SU-DHL-6 (cell line): ENCODE measurements around the gene APAF1.

ENCODE experiments used
- H2AFZ ChIP-seq: fragments of 200-600 bp; sonication (generic); 2 replicates; pipeline ENCODE4 v1.6.1; 2014; ENCODE audit warnings: low read depth, mild to moderate bottlenecking, moderate library complexity, mixed read lengths, antibody characterized with exemption, low read length; ENCODE audit not compliant: severe bottlenecking
- H3F3A ChIP-seq: fragments of 200-600 bp; shearing (Covaris generic); 2 replicates; pipeline ENCODE4 v1.6.0; 2016; ENCODE audit warnings: antibody characterized with exemption, mild to moderate bottlenecking; ENCODE audit not compliant: insufficient read depth
- H3K27ac ChIP-seq: fragments of 200-600 bp; sonication (generic); 2 replicates; pipeline ENCODE4 v1.5.1; 2016; ENCODE audit warnings: low read depth, mild to moderate bottlenecking, low read length, moderate library complexity, mixed read lengths
- H3K27me3 ChIP-seq: fragments of 200-600 bp; sonication (generic), shearing (Covaris generic); 2 replicates; pipeline ENCODE4 v1.6.0; 2014; ENCODE audit warnings: mild to moderate bottlenecking, low read length
- H3K36me3 ChIP-seq: fragments of 200-600 bp; sonication (generic); 2 replicates; pipeline ENCODE4 v1.6.1; 2014; ENCODE audit warnings: mild to moderate bottlenecking, low read length, mixed read lengths
- H3K4me2 ChIP-seq: fragments of 300-600, 200-600 bp; shearing (Covaris generic), sonication (generic); 2 replicates; pipeline ENCODE4 v1.6.0; 2014; ENCODE audit warnings: low read length, low read depth, mild to moderate bottlenecking; ENCODE audit not compliant: poor library complexity, severe bottlenecking
- H3K4me3 ChIP-seq: fragments of 200-600 bp; sonication (generic); 2 replicates; pipeline ENCODE4 v1.5.1; 2014; ENCODE audit warnings: antibody characterized with exemption, low read length, mild to moderate bottlenecking, mixed read lengths; ENCODE audit not compliant: insufficient read depth, poor library complexity, severe bottlenecking
- H3K79me2 ChIP-seq: fragments of 200-600 bp; sonication (generic); 2 replicates; pipeline ENCODE4 v1.6.1; 2014; ENCODE audit warnings: mild to moderate bottlenecking, low read length, moderate library complexity; ENCODE audit not compliant: insufficient read depth
- H3K9ac ChIP-seq: fragments of 200-600 bp; sonication (generic); 2 replicates; pipeline ENCODE4 v1.7.0; 2014; ENCODE audit warnings: mild to moderate bottlenecking, low read length
- H3K9me2 ChIP-seq: fragments of 200-600 bp; sonication (generic); replicated peaks from 2 replicates; pipeline ENCODE4 v1.6.1; 2014; ENCODE audit warnings: low read length; ENCODE audit not compliant: insufficient read depth
- H3K9me3 ChIP-seq: fragments of 200-600 bp; sonication (generic); 2 replicates; pipeline ENCODE4 v1.6.1; 2014; ENCODE audit warnings: low read length, mixed read lengths; ENCODE audit not compliant: insufficient read depth
- H4K20me1 ChIP-seq: fragments of 200-600 bp; sonication (generic); 2 replicates; pipeline ENCODE4 v1.6.1; 2014; ENCODE audit warnings: low read depth, mild to moderate bottlenecking, antibody characterized with exemption, low read length, moderate library complexity, mixed read lengths
- CTCF ChIP-seq: fragments of 200-600 bp; sonication (generic); IDR thresholded peaks from one replicate; pipeline ENCODE4 v1.5.1; 2017; ENCODE audit warnings: antibody characterized with exemption, mild to moderate bottlenecking, low read length, moderate library complexity; ENCODE audit not compliant: insufficient read depth, poor library complexity, severe bottlenecking
- EZH2phosphoT487 ChIP-seq: fragments of 200-600 bp; sonication (generic), shearing (Covaris generic); conservative IDR thresholded peaks from 2 replicates; pipeline ENCODE4 v1.6.1; 2018; ENCODE audit warnings: mild to moderate bottlenecking, antibody characterized with exemption, low read length, moderate library complexity, mixed read lengths

Gene APAF1

GRCh38 chr12:98757455-98757854, 112.4 kb downstream of the APAF1 start:
- TF ChIP-seq EZH2phosphoT487 (no peak), CTCF (no peak)
- no peaks in the 10 kb centered on the region for H3K9me2 ChIP-seq
- H3K79me2 ChIP-seq, result no peaks in the 10 kb centered on the region
- H3F3A ChIP-seq, result no peaks in the 10 kb centered on the region
- H4K20me1 ChIP-seq, result no peaks in the 10 kb centered on the region
- no peak overlapping the region for H3K4me3 ChIP-seq
- H3K27me3 ChIP-seq, result no peaks in the 10 kb centered on the region
- no peak overlapping the region for H2AFZ ChIP-seq
- no peaks in the 10 kb centered on the region for H3K9me3 ChIP-seq
- H3K9ac ChIP-seq, result no peak overlapping the region
- H3K4me2 ChIP-seq, result no peak overlapping the region
- no peaks in the 10 kb centered on the region for H3K36me3 ChIP-seq
- no peak overlapping the region for H3K27ac ChIP-seq

GRCh38 chr12:98758331-98758730, 113.2 kb downstream of the APAF1 start:
- no peaks in the 10 kb centered on the region for H3K9me2 ChIP-seq
- H3K9ac ChIP-seq, result no peak overlapping the region
- no peak overlapping the region for H3K4me2 ChIP-seq
- H3K36me3 ChIP-seq, result no peaks in the 10 kb centered on the region
- H3K27me3 ChIP-seq, result no peaks in the 10 kb centered on the region
- no peak for TF ChIP-seq CTCF
- no peaks in the 10 kb centered on the region for H3K9me3 ChIP-seq
- no peaks in the 10 kb centered on the region for H3K79me2 ChIP-seq
- H3F3A ChIP-seq, result no peaks in the 10 kb centered on the region
- no peak overlapping the region for H3K27ac ChIP-seq
- H4K20me1 ChIP-seq, result no peaks in the 10 kb centered on the region
- H3K4me3 ChIP-seq, result no peak overlapping the region
- H2AFZ ChIP-seq, result no peak overlapping the region

GRCh38 chr12:98763656-98764055, 118.6 kb downstream of the APAF1 start:
- H3K9me2 ChIP-seq, result no peaks in the 10 kb centered on the region
- H3K27ac ChIP-seq, result no peak overlapping the region
- H2AFZ ChIP-seq, result no peak overlapping the region
- no peaks in the 10 kb centered on the region for H3F3A ChIP-seq
- TF ChIP-seq EZH2phosphoT487, result no peak
- H4K20me1 ChIP-seq, result no peaks in the 10 kb centered on the region
- H3K27me3 ChIP-seq, result no peaks in the 10 kb centered on the region
- H3K9ac ChIP-seq, result no peak overlapping the region
- no peak overlapping the region for H3K4me3 ChIP-seq
- no peak overlapping the region for H3K4me2 ChIP-seq
- H3K9me3 ChIP-seq, result no peaks in the 10 kb centered on the region
- H3K79me2 ChIP-seq, result no peaks in the 10 kb centered on the region
- no peaks in the 10 kb centered on the region for H3K36me3 ChIP-seq

GRCh38 chr12:98767248-98767647, 122.2 kb downstream of the APAF1 start:
- Histone ChIP-seq H3K4me3 (no peak overlapping the region), H2AFZ (no peak overlapping the region), H3K79me2 (no peaks in the 10 kb centered on the region), H3K27me3 (no peaks in the 10 kb centered on the region), H4K20me1 (no peaks in the 10 kb centered on the region), H3K9me3 (no peaks in the 10 kb centered on the region), H3K9me2 (no peaks in the 10 kb centered on the region), H3K9ac (no peak overlapping the region), H3K27ac (no peak overlapping the region), H3K36me3 (no peaks in the 10 kb centered on the region), H3F3A (no peaks in the 10 kb centered on the region), H3K4me2 (no peak overlapping the region)
- no peak for TF ChIP-seq CTCF
- TF ChIP-seq EZH2phosphoT487, result no peak
